ENCODE results near the gene ZBTB46.

DNA sequence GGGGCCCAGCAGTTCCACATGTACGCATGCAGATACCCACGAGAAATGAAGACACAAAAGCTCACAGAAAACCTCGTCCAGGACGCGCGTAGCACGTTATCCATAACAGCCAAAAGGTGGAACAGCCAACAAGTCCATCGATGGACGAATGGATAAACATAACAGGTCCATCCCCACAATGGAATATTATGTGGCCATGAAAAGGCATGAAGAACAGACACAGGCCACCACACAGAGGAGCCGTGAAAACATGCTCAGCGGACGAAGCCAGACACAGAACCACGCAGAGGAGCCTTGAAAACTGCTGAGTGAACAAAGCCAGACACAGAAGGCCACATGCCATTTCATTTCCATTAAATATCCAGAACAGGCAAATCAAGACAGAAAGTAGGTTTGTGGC, 53.5 kb downstream of the ZBTB46 start:
- TF ChIP-seq, protein P1, sequence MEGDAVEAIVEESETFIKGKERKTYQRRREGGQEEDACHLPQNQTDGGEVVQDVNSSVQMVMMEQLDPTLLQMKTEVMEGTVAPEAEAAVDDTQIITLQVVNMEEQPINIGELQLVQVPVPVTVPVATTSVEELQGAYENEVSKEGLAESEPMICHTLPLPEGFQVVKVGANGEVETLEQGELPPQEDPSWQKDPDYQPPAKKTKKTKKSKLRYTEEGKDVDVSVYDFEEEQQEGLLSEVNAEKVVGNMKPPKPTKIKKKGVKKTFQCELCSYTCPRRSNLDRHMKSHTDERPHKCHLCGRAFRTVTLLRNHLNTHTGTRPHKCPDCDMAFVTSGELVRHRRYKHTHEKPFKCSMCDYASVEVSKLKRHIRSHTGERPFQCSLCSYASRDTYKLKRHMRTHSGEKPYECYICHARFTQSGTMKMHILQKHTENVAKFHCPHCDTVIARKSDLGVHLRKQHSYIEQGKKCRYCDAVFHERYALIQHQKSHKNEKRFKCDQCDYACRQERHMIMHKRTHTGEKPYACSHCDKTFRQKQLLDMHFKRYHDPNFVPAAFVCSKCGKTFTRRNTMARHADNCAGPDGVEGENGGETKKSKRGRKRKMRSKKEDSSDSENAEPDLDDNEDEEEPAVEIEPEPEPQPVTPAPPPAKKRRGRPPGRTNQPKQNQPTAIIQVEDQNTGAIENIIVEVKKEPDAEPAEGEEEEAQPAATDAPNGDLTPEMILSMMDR (IDR thresholded peaks at IDR 0.05) = no peak
- no peak for TF ChIP-seq POLR2A (IDR thresholded peaks at IDR 0.05)
